UCSD-AML1 (cell line): ENCODE measurements around the gene C12orf50.
A peak's percentile ranks its signal among the peaks of the same experiment; 100 is the strongest.
"Not testable (repeated sequence)": the region's sequence is repeated elsewhere in the genome, so short reads cannot be mapped to it uniquely, and the experiment has no call there.

Source experiments
- DNase-seq: peaks from one replicate; lab custom pipeline; 2025; ENCODE audit not compliant: unreplicated experiment; lab: John Stamatoyannopoulos, UW

The C12orf50 gene

GRCh38 chr12:88029093-88029665, at the start of gene C12orf50:
Gene C12orf50, minus strand, starts transcription at chr12:88029401. Its CDS starts 2,439 bp downstream, at chr12:88026962.
- no peak for DNase-seq

GRCh38 chr12:88067301-88067700, 38.1 kb upstream of the C12orf50 start:
- peak; percentile 2 for DNase-seq

GRCh38 chr12:88063375-88063774, 34.2 kb upstream of the C12orf50 start:
- DNase-seq, result no peak

GRCh38 chr12:88062474-88062873, 33.3 kb upstream of the C12orf50 start:
- DNase-seq, result no peak

- no peak for DNase-seq
Observed at GRCh38 chr12:88058719-88059077, 29.5 kb upstream of the C12orf50 start.

- DNase-seq, result no peak
Observed at GRCh38 chr12:88057994-88058718, 29.0 kb upstream of the C12orf50 start.

- DNase-seq, result no peak
Observed at GRCh38 chr12:88056571-88056970, 27.4 kb upstream of the C12orf50 start.

GRCh38 chr12:88052686-88053085, 23.5 kb upstream of the C12orf50 start:
- peak; percentile 17 for DNase-seq

- DNase-seq, result no peak
Observed at GRCh38 chr12:88044035-88044434, 14.8 kb upstream of the C12orf50 start.

GRCh38 chr12:88037770-88038169, 8.6 kb upstream of the C12orf50 start:
- no peak for DNase-seq

- no peak for DNase-seq
Observed at GRCh38 chr12:88036353-88036965, 7.3 kb upstream of the C12orf50 start.

GRCh38 chr12:88035907-88036289, 6.7 kb upstream of the C12orf50 start:
- DNase-seq, result no peak

GRCh38 chr12:88035271-88035906, 6.2 kb upstream of the C12orf50 start:
- DNase-seq, result peak; percentile 87

GRCh38 chr12:88031161-88031560, 2.0 kb upstream of the C12orf50 start:
- DNase-seq, result not testable (repeated sequence)

GRCh38 chr12:88026196-88026595, 3.0 kb downstream of the C12orf50 start:
- no peak for DNase-seq

- DNase-seq, result no peak
Observed at GRCh38 chr12:88017964-88018363, 11.2 kb downstream of the C12orf50 start.

- no peak for DNase-seq
Observed at GRCh38 chr12:88015825-88016224, 13.4 kb downstream of the C12orf50 start.

- DNase-seq, result no peak
Observed at GRCh38 chr12:88011755-88012154, 17.4 kb downstream of the C12orf50 start.

- DNase-seq, result no peak
Observed at GRCh38 chr12:88006351-88006750, 22.9 kb downstream of the C12orf50 start.

- no peak for DNase-seq
Observed at GRCh38 chr12:88001327-88001726, 27.9 kb downstream of the C12orf50 start.

- DNase-seq, result peak; percentile 47
Observed at GRCh38 chr12:87995581-87996178, 33.5 kb downstream of the C12orf50 start.

- no peak for DNase-seq
Observed at GRCh38 chr12:87991483-87991882, 37.7 kb downstream of the C12orf50 start.
